Esophagus squamous epithelium (tissue), 5 donors: Measurements from ENCODE around the gene KCNA10. TPM values are rescaled to one million over a fixed set of nuclear protein-coding genes. Genes with fewer than 3 reads are reported as not detected.
A peak's percentile ranks its signal among the peaks of the same experiment; 100 is the strongest.

Experiments
- DNase-seq: peaks from one replicate; lab custom pipeline; 2025; lab: John Stamatoyannopoulos, UW
- H3K27ac ChIP-seq, 4 donors: fragments of 200-600 bp; sonication (generic); one replicate each; pipeline ENCODE4 v1.5.1; 2016 to 2019; ENCODE audit warnings: mild to moderate bottlenecking in 1 of 4
- H3K27me3 ChIP-seq, 4 donors: fragments of 200-600 bp; sonication (generic); 1 replicate in 3 of 4; 2 replicates in 1 of 4; pipeline versions ENCODE4 v1.5.1 to v1.6.0; 2017 to 2021; ENCODE audit warnings: antibody characterized with exemption in 1 of 4
- H3K36me3 ChIP-seq, 3 donors: fragments of 200-600 bp; sonication (generic); one replicate each; pipeline ENCODE4 v1.5.1; 2016 to 2019
- H3K4me1 ChIP-seq, 3 donors: fragments of 200-600 bp; sonication (generic); one replicate each; pipeline ENCODE4 v1.5.1; 2017 to 2019
- H3K4me3 ChIP-seq, 4 donors: fragments of 200-600 bp; sonication (generic); 1 replicate in 3 of 4; 2 replicates in 1 of 4; pipeline ENCODE4 v1.5.1; 2016 to 2019; ENCODE audit warnings: mild to moderate bottlenecking in 2 of 4, moderate library complexity in 1 of 4
- H3K9me3 ChIP-seq, 3 donors: fragments of 200-600 bp; sonication (generic); one replicate each; pipeline ENCODE4 v1.5.1; 2016 to 2019
- POLR2A ChIP-seq, 4 donors: fragments of 450-650 bp; IDR thresholded peaks; one replicate each; pipeline ENCODE4 v1.6.1; 2017; ENCODE audit warnings: antibody characterized with exemption in 4 of 4, mild to moderate bottlenecking in 4 of 4, moderate library complexity in 3 of 4
- WGBS, 2 donors: methylation state at CpG; one replicate each; pipeline ENCODE4 v1.1.5; 2018; 5-methylcytosine and 5-hydroxymethylcytosine counted together
- intact Hi-C: fragments of 100-400 bp; cut with DNase I; formaldehyde crosslinking; loops from one replicate; pipeline ENCODE4 v1.15.0; 2022
- total RNA-seq, 4 donors: library from RNA; depleted of rRNA; stranded (reverse); fragments of >200 nt; gene quantifications; one replicate each; pipeline ENCODE4 v1.1.0, GENCODE V29; 2016
- TF ChIP-seq, protein P1 (sequence below), 6 experiments: fragments of 450-650 bp in 4 of 6; fragments of 200-600 bp in 2 of 6; sonication (generic) in 2 of 6; IDR thresholded peaks; one replicate each; pipeline ENCODE4 v1.5.1; 2016 to 2019; ENCODE audit warnings: antibody characterized with exemption in 6 of 6, mild to moderate bottlenecking in 4 of 6, moderate library complexity in 4 of 6
- donor health status: DM: yes; HTN: yes; CAD: no.

KCNA10 gene
- total RNA-seq, 4 donors from 2014 or later: not detected

DNA sequence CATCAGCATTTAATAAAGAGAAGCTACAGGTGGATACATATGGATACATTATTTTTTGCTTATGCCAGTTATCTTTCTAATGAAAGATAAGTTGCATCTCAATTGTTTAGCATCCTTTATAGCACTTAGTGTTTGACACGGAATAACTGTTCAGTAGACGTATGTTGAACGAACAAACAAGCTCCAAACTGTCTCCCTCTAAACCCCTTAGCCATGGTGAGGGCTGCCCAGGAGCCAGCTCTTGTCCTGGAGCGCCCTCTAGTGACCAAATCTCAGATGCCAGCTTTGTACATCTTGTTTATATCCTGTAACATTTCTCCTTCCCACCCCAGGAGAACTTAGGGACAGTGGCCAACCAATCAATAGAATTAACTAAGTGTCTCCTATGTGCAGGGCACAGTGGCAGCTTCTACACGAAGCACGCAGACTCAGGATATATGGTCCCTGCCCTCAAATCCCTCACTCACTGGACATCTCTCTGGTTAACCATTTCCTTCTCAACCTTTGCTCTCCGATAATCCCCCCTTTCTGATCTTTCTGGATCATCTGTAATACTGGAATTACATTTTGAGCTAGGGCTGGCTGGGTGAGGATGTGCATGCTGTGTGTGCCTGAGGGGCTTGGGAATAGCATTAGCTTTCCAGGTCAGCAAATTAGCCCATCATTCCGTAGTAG lies 22.9 kb downstream of the KCNA10 start:
- intact Hi-C loops: loop anchor here (2.0 kb wide), 1 partner anchor 83 kb away; no protein-coding TSS in a partner anchor
- Histone ChIP-seq H3K27me3 (no peaks in the 10 kb centered on the region), H3K9me3 (no peaks in the 10 kb centered on the region), H3K4me1 (peaks cover 7 to 22% (median 11%) of the 10 kb centered on the region in 3 donors), H3K4me3 (no peak overlapping the region), H3K27ac (no peak overlapping the region), H3K36me3 (no peaks in the 10 kb centered on the region)
- 14 to 21% methylated on average over 7 to 8 of the region's 8 CpGs for WGBS, 2 donors
- no peak for DNase-seq
- TF ChIP-seq POLR2A (IDR thresholded peaks at IDR 0.05): no peak
- TF ChIP-seq, protein P1, sequence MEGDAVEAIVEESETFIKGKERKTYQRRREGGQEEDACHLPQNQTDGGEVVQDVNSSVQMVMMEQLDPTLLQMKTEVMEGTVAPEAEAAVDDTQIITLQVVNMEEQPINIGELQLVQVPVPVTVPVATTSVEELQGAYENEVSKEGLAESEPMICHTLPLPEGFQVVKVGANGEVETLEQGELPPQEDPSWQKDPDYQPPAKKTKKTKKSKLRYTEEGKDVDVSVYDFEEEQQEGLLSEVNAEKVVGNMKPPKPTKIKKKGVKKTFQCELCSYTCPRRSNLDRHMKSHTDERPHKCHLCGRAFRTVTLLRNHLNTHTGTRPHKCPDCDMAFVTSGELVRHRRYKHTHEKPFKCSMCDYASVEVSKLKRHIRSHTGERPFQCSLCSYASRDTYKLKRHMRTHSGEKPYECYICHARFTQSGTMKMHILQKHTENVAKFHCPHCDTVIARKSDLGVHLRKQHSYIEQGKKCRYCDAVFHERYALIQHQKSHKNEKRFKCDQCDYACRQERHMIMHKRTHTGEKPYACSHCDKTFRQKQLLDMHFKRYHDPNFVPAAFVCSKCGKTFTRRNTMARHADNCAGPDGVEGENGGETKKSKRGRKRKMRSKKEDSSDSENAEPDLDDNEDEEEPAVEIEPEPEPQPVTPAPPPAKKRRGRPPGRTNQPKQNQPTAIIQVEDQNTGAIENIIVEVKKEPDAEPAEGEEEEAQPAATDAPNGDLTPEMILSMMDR (IDR thresholded peaks at IDR 0.05): peak; percentile 60 to 96 (median 89)

DNA sequence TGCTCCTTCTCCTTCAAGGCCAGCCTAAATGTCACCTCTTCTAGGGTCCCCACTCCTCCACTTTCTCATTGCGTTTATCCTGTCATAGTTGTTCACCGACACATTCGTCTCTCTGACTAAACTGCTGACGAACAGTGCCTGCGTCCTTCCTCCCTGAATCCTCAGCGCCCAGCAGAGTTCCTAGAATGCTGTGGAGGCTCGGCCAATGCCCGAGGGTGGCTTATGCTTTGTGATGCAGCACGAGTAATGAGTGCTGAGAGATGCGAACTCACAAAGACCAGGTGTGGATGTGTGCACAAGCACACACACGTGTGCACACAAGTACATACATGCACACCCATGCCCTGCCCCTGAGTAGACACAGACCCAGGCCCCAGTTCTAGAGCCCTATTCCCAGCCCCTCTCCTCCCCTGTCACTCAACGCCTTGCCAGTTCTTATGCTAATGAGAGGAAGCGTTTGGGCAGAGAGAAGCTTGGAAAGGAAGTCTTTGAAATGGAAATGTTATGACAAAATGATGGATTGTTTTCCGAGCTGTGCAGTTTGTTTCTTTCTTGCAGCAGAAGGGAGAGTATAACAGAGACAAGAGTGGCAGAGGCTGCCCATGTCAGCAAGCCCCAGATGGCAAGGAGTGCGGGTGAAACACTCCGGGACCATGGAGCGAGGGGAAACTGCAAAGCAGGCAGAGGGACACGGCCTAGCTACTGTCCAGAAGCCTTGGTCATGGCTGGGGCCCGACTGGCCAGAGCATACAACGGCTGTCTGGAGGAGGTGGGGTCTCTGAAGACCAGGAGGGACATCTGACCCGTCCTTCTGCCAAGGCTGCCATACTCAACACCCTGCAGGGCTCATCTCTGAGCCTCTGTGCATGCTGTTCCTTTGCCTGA lies 24.2 kb downstream of the KCNA10 start:
- DNase-seq: no peak
- WGBS, 2 donors: 24 to 26% methylated on average over 15 to 18 of the region's 21 CpGs
- intact Hi-C loops: no loop called here

DNA sequence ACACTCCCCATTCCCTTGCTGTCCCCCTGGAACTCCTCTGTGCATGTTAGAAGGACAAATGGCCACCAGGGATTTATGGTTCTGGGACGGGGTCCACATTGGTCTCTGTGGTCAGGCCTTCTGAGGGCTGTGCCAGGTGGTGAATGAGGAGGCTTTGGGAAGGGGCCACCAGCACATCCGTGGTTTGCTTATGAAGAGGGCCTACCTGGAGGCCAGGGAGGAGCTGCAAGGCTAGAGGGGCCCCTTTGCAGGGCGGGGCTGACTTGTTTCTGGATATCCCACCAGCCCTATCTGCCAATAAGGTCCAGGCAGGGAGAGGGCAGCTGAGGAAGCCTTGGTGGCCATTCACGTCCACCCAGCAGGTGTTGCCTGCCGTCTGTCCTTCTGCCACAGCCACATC lies 24.9 kb downstream of the KCNA10 start:
- H3K4me1 ChIP-seq: peaks cover 7 to 22% (median 11%) of the 10 kb centered on the region in 3 donors
- TF ChIP-seq, protein P1 (IDR thresholded peaks at IDR 0.05): no peak
- no peak for TF ChIP-seq POLR2A (IDR thresholded peaks at IDR 0.05)
- H3K27me3 ChIP-seq: no peaks in the 10 kb centered on the region
- no peaks in the 10 kb centered on the region for H3K9me3 ChIP-seq
- DNase-seq: no peak
- no peak overlapping the region for H3K27ac ChIP-seq
- H3K36me3 ChIP-seq: no peaks in the 10 kb centered on the region
- H3K4me3 ChIP-seq: no peak overlapping the region
- WGBS, 2 donors: 51 to 73% methylated on average over 2 of the region's 5 CpGs
- intact Hi-C loops: no loop called here

More for the DNA sequence above, 24.2 kb downstream of the KCNA10 start:
- H3K36me3 ChIP-seq: no peaks in the 10 kb centered on the region
- peaks cover 7 to 22% (median 11%) of the 10 kb centered on the region in 3 donors for H3K4me1 ChIP-seq
- no peak overlapping the region for H3K4me3 ChIP-seq
- H3K27me3 ChIP-seq: no peaks in the 10 kb centered on the region
- H3K9me3 ChIP-seq: no peaks in the 10 kb centered on the region
- H3K27ac ChIP-seq: peak overlapping the region in 1 of 4 donors; percentile 10
- TF ChIP-seq, protein P1 (IDR thresholded peaks at IDR 0.05): no peak
- no peak for TF ChIP-seq POLR2A (IDR thresholded peaks at IDR 0.05)

DNA sequence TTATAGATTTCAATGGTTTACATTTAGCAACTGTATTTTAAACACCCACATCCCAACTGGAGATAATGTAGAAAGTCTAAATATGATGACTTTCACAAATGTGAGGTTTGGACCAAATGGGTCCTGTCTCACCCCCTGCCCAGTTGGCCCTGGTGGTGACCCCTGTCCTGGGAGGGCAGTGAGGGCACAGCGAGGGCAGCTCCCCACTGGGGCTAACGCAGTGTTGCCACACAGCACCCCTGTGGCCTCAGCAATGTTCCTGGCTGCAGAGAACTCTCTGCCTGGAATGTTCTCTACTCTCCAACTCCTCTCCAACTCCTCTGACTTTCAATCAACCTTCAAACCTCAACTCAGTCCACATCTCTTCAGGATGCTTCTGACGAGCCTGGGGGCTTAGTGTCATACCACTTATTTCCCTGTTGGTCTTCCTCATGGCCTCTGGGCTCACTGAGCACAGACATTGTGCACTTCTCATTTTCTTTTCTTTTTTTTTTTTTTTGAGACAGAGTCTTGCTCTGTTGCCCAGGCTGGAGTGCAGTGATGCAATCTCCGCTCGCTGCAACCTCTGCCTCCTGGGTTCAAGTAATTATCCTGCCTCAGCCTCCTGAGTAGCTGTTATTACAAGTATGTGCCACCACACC lies 25.8 kb downstream of the KCNA10 start:
- no peak for DNase-seq
- intact Hi-C loops: no loop called here
- Histone ChIP-seq H3K27ac (no peak overlapping the region), H3K4me1 (peaks cover 7 to 22% (median 11%) of the 10 kb centered on the region in 3 donors), H3K27me3 (no peaks in the 10 kb centered on the region), H3K36me3 (no peaks in the 10 kb centered on the region), H3K9me3 (no peaks in the 10 kb centered on the region), H3K4me3 (no peak overlapping the region)
- TF ChIP-seq, protein P1 (IDR thresholded peaks at IDR 0.05): no peak
- no peak for TF ChIP-seq POLR2A (IDR thresholded peaks at IDR 0.05)
- WGBS, 2 donors: 83 to 86% methylated on average over 5 of the region's 5 CpGs
